ENCODE data around the gene CRHBP.
"Not testable (repeated sequence)": the region's sequence is repeated elsewhere in the genome, so short reads cannot be mapped to it uniquely, and the experiment has no call there.

The CRHBP gene

DNA sequence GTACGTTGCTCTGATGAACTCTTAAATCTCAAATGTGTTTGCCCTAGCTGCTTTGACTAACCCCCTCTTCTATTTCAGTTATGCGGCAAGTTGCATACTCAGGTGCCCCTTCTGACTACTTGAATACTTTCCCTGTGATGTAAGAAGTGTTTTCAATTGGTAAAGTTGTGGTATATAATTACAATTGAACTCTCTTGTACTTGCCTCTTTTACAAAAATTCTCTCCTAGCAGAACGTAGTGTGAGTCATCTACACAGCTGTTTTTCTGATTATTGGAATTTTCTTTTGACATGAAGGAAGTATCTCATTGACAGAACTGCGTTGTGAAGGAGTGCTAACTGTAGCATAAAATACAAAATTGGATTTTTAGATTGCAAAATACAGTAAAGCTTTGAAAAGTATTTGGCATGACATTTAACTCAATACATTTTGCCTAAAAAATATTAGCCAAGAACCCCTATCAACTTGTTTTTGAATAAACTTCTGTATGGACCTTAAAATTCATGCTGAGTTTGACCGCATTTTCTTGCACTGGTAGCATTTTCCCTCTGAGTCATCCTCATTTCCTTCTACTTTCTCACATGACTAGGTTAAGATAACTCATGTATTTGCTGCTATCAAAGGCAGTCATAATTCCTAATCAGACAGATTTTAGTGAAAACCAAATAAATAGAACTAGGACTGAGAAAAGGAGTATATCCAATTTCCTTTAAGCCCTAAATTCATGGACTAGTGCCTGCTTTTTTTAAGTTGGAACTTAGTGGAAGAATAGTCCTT, 6.3 kb downstream of the CRHBP start:
- DNase-seq (ENCODE audit: low read depth in 2 of 2): no peak

DNA sequence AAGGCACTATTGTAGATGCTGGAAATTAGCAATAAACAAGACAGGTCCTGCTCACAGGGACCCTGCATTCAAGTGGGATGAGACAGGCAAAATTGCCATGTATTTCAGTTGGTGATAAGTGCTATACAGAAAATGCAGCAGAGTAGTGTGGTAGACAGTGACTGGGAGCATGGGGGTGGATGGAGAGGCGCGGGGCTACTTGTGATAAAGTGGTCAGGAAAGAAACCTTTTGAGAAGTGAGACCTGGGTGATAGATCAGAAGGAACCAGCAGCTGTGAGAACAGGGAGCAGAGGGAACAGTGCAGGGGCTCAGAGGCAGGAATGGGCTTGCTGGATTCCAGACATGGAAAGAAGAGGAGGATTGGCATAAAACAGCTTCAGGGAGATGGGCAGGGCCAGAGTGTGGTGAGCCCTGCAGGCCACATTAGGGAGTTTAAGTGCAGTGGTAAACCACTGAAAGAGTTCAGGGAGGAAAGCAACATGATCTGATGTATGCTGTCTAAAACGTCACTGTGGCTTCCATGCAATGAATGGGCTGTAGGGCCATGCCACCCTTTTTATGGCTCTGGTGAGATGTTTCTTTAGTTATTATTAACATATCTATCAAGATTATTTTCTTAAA, 7.3 kb downstream of the CRHBP start:
- no peak for DNase-seq (ENCODE audit: low read depth in 2 of 2)

DNA sequence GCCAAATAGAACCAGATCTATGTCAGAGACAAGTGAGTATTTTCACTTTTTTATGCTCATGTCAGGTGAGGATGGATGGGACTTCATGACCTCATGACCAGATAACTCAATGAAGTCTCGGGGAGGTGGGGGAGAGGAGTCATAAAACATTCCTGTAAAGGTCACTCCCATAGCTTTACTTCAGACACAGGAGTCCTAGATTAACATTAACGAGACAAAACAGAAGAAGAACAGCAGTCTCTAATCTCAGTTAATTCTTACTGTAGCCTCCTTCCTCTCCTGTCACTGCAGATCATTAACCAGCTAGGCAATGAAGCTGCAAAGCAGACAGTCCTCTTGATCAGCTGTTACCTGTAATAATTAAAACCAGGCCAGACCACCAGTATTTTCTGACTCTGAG, 11.2 kb downstream of the CRHBP start:
- no peak for DNase-seq (ENCODE audit: low read depth in 2 of 2)

DNA sequence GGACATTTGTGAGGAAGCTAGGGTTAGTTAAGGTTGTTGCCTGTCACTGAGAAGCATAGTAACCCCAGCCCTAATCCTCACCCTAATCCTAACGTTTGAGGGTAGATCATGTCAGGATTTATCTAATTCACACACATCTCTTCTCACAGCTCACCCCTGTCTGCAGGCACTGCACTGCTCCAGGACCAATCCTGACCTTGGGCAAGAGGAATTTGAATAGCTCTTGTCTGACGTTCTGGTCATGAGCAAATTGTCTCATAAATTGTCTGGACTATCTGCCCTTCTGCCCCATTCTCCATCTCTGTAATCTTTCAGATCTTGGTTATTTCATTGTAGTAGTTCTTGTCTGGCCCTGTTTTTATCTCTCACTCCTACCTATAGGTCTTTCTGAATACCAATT, 18.7 kb downstream of the CRHBP start:
- DNase-seq (ENCODE audit: low read depth in 2 of 2): no peak

DNA sequence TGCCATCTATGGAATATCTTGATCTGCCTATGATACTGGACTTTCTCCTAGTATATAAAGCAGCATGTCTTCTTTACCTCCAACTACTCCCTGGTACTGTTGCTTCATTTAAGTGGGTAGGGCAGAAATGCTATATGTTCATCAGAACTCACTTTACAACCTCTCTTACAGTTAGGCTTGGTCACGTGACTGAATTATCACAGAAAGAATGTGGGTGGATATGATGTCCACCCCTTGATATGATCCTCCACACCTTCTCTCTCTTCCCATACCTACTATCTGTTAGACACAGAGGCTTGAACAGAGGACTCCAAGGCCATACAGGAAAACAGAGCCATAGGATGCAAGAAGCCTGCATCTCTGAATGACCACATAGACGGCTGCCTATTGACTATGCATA, 19.8 kb downstream of the CRHBP start:
- DNase-seq (ENCODE audit: low read depth in 2 of 2): no peak

DNA sequence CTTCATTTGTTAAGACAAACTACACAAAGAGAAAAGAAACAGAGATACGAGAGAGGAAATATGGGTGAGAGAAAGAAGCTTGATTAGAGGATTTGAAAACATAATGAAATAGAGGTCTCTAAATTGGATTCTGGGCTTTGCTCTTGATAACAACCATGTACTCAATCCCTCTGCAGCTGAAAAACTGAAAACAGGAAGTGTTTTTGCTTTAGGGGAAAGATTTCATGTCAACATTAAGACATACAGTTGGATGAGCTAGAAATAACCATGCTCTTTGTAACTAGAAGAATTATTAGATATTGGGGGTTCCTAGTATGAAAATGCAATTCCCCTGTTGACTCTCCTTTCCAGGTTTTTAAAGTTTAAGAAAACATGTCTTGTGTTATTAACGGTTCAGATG, 21.9 kb downstream of the CRHBP start:
- no peak for DNase-seq (ENCODE audit: low read depth in 2 of 2)

DNA sequence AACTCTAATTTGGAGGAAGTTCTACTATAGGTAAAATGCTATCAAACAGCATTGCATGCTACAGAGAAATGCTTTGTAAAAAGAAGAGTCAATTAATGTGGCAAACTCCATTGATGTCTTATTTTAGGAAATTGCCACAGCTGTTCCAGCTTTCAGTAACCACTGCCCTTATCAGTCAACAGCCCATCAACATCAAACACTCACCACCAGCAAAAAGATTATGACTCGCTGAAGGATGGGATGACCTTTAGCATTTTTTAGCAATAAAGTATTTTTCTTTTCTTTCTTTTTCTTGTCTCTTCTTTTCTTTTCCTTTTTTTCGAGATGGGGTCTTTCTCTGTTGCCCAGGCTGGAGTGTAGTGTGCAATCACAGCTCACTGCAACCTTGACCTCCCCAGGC, 26.0 kb downstream of the CRHBP start:
- no peak for DNase-seq (ENCODE audit: low read depth in 2 of 2)

DNA sequence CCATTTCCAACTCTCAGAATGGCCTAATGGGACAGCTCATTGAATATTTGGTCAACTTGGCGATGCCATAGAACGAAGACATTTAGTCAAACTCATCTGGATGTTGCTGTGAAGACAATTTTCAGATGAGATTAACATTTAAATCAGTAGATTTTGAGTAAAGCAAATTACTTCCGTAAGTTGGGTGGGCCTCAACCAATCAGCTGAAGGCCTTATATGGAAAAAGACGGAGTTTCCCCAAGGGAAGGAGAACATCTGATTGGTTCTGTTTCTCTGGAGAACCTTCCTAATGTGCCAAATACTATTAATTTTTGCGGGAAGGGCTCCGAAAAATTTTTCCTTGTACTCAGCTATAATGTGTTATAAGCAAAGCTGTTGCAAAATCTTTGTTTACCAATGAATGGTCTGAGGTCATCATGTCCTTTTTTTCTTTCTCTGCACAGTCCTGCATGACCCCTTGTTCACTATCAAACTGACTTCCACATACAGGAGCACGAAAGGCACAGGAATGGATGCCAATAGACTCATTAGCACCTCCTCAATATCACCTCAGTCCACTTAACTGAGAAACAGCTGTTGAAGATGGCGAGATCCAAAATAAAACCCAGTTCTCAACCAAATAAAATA, 27.8 kb downstream of the CRHBP start:
- no peak for DNase-seq (ENCODE audit: low read depth in 2 of 2)

DNA sequence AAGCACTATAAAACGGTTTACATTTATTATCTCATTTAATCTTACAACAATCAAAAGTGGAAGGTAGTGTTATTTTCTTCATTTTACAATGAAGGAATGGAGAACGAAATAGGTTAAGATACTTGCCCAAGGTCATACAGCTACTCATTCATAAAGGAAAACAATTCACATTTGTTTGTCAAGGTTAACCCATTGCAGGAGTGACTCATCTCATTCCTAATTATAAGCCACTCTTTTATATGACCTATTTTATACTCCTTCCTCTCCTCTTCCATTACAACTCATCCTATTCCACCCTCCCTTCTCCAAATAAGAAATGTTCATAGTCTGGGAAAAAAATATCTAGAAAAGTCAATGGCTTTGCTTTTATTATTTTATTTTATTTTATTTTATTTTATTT, 29.6 kb downstream of the CRHBP start:
- no peak for DNase-seq (ENCODE audit: low read depth in 2 of 2)

DNA sequence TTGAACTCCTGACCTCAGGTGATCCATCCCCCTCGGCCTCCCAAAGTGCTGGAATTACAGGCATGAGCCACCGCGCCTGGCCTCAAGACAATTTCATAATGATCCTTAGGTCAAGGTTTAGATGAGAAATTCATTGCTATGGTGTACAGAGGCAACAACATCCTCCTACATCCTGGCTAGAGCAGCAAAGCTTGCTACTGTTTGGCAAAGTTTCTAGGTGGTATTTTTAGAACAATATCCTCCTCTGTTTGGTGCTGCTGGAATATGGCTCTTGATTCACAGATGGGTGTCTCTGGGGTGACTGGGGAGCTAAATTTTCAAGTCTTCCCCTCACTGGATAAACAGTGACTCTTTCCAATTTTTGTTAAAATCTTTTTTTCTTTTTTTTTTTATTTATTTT, 30.6 kb downstream of the CRHBP start:
- DNase-seq (ENCODE audit: low read depth in 2 of 2): no peak

DNA sequence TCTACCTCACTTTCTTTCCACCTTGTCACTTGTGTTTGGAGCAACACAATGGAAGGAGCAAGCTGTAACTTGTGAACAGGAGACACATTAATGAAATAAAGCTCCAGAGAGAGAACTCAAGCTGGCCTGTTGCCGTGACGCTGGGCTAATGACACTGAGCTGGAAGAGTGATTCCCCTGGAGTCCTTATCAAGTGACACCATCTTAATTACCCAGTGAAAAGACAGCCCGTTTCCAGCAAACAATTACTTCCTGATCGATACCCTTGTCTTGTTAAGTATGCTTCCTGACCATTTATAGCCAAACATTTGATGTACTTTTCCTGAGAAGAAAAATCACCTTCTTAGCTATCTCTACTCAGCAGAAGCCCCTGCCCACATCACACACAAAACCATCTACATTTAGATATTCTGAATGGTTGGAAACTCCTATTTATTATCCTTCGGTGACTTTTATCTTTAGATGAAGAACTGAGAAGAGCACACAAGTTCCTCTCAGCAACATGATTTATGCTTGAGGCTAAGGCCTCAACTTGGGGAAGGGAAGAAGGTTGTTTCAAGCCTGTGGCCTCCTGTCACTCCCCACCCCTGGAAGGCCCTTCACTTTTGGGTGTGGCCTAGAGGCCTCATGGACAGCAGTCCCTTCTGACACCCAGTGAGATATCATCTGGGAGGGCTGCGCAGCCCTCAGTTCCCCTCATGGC, 34.1 kb downstream of the CRHBP start:
- DNase-seq (ENCODE audit: low read depth in 2 of 2): no peak

DNA sequence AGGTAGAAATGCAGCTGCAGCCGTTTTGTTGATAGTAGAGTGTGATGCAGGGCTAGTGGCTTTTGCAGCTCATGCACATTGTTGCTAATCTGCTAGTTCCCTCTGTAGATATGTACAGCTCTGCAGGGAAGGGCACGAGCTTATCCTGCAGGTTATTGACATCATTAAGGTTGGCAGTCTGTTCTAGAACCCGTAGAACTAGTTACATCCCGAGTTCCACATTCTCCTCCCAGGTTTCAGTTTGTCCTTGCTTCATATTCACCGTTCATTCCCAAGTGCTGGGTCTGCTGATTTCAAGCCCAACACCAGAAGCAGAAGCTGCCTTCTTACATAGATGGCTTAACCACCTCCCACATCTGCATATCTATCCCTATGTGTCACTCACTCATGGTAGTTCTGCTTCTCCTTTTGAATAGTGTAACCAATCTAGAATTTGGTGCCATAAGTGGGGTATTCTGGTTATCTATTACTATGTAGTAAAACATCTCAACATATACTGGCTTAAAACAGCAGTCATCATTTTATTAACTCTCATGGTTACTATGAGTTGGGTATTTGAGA, 38.1 kb downstream of the CRHBP start:
- no peak for DNase-seq (ENCODE audit: low read depth in 2 of 2)

DNA sequence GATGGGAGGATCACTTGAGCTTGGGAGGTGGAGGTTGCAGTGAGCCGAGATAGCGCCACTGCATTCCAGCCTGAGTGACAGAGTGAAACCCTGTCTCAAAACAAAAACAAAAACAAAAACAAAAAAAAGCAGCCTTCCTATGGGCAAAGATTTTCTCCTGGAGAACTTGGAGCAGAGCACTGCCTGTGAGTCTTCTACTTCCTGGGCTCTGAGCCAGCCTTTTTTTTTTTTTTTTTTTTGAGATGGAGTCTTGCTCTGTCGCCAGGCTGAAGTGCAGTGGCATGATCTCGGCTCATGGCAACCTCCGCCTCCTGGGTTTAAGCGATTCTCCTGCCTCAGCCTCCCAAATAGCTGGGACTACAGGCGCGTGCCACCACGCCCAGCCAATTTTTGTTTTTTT, 40.6 kb downstream of the CRHBP start:
- not testable (repeated sequence) for DNase-seq (ENCODE audit: low read depth in 2 of 2)

DNA sequence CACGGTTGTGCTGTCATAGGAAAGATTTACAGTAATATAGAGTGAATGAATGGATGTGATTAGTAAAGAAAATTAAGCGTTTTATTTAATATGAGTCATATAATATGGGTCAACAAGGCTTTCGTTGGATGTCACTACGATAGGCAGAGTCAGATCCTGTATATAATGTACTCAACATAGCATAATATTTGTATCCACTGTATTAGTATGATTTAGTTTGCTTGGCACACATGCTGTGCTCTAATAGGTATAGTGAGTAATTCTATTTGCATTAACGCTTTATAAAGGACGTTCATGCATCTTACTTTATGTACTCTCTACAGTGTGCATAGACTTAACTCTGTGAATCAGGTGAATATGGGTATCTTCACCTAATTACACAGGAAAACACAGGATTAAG, 41.5 kb downstream of the CRHBP start:
- DNase-seq (ENCODE audit: low read depth in 2 of 2): no peak

DNA sequence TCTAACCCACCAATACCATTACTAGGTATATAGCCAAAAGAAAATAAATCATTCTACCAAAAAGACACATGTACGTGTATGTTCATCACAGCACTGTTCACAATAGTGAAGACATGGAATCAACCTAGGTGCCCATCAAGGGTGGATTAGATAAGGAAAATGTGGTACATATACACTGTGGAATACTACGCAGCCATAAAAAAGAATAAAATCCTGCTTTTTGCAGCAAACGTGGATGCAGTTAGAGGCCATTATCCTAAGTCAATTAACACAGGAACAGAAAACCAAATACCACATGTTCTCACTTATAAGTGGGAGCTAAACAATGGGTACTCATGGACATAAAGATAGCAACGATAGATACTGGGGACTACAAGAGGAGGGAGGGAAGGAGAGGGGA, 45.4 kb downstream of the CRHBP start:
- DNase-seq (ENCODE audit: low read depth in 2 of 2): not testable (repeated sequence)

DNA sequence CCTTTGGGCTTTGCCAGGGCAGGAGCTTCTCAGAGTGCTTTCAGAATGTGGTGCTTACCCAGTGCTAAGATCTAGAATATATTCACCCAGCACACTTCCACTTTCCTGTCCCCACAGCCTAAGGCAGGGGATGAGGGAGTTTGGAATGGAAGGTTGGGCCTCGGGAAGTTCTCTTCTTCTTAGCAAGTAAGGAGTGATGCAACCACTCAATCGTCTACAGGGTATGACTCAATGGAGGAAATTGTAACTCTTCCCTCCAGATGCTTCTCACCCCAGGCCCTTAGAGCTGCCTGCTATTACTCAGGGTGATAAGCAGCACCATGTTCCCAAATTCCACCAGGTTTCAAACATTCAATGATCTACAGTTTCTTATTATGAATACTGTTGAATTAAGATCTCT, 46.6 kb downstream of the CRHBP start:
- DNase-seq (ENCODE audit: low read depth in 2 of 2): no peak

DNA sequence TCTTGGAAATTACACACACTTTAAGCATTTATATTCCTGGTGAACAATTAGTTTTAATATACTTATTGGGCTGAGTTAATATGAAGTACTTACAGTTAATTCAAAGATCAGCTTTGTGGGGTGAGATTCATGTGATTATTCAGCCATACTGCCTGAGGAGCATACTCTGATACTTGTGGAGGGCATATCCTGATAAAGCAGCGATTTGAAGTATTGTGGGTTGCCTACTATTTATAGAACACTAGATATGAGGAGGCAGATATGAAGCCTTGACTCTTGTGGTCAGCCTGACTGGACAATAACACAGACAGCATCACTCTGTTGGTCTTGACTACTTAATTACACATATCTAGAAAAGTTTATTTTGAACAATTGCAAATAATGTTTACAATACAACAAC, 50.4 kb downstream of the CRHBP start:
- no peak for DNase-seq (ENCODE audit: low read depth in 2 of 2)

DNA sequence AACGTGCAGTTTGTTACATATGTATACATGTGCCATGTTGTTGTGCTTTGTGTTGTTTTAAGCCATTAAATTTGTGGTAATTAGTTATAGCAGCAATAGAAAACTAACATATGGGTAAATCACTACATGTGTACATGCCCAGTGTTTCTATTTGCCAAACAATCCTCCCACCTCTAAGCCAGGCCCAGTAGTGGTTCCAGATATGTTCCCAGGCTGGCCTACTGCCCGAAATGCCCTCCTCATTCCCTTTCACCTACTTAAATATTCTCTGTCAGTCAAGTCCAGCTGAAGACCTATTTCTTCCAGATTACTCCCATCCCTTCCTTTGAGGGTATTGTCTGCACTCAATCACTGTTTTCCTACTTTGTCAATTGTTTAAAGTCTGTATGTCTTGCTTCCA, 53.3 kb downstream of the CRHBP start:
- no peak for DNase-seq (ENCODE audit: low read depth in 2 of 2)

DNA sequence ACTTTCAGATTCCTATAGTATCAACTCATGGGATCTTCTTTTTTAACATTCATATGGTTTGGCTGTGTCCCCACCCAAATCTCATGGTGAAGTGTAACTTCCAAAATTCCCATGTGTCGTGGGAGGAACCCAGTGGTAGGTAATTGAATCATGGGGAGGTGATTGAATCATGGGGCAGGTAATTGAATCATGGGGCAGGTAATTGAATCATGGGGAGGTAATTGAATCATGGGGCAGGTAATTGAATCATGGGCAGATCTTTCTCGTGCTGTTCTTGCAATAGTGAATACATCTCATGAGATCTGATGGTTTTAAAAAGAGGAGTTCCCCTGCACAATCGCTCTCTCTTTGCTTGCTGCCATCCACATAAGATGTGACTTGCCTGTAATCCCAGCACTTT, 55.6 kb downstream of the CRHBP start:
- no peak for DNase-seq (ENCODE audit: low read depth in 2 of 2)

DNA sequence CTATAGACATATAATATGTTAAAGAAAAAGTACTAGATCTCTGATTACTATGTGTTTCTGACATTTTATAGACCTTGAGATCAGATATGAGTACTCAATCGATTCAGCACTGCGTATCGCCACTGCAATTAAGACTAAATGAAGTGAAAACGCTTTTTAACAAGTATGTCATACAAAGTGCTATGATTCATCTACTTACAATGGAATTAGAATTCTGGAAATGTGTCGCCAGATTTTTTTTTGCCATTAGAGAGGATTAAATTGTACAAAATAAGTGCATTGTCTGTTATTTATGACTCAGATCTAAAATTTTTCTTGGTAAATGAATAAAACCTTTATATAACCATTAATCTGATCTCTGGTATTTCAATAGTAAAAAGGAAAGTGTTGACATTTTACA, 57.4 kb downstream of the CRHBP start:
- DNase-seq (ENCODE audit: low read depth in 2 of 2): no peak

DNA sequence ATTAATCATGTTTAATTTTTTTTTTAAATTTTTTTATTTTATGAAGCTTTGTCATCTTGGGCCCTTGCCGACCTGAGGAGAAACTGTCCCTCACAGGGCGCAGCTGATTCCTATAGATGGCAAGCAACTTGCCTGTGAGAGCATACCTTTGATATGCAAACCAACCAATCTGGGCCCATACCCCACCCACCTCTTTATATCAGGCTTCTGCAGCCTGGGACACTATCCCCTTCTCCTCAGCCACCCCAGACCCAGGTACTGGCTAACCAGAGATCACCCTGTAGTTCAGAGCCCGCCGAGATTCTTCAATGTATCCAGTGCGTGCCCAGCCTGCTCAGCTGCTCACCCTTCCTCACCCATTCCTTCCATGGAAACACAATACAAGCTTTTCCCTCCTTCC, 58.7 kb downstream of the CRHBP start:
- no peak for DNase-seq (ENCODE audit: low read depth in 2 of 2)

DNA sequence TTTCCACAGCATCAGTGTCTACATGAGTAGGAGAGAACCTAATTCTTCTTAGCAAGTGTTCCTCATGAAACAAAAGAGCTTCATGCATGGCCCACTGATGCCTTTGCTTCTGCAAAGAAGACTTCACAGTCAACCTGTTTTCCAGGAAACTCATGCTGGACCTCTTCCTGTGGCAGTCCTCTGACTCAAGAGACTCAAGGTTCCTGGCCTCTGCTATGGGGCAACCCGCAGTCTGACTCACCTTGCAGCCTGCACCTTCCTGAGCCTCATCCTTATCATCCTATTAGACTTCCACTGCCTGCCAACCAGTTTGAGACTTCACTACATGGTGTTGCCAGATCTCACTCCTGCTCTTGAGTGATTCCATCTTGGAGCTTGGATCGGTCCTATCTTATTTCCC, 59.8 kb downstream of the CRHBP start:
- no peak for DNase-seq (ENCODE audit: low read depth in 2 of 2)
